Right lobe of liver (tissue), 6 donors: ENCODE results near the gene PEX3. TPM values are rescaled to one million over a fixed set of nuclear protein-coding genes. Genes with fewer than 3 reads are reported as not detected.
"Not testable (repeated sequence)": the region's sequence is repeated elsewhere in the genome, so short reads cannot be mapped to it uniquely, and the experiment has no call there.

Source experiments
- ATAC-seq, 4 donors: fragments of 200-7000 bp; cut with Tn5 transposase; one replicate each; pipeline ENCODE4 v1.9.1; 2020; ENCODE audit warnings: mild to moderate bottlenecking in 4 of 4, moderate library complexity in 4 of 4
- DNase-seq, 3 donors: peaks; one replicate each; pipeline ENCODE4 v3.0.0-alpha.2; 2020
- H3K27ac ChIP-seq, 3 donors: fragments of 200-600 bp; one replicate each; pipeline ENCODE4 v1.8.0; 2022
- H3K27me3 ChIP-seq, 2 donors: fragments of 200-600 bp; one replicate each; pipeline ENCODE4 v1.8.0; 2022
- H3K36me3 ChIP-seq, 4 donors: fragments of 200-600 bp; sonication (generic) in 1 of 4; one replicate each; pipeline versions ENCODE4 v1.5.1 to v1.8.0; 2017 to 2022; ENCODE audit warnings: control low read depth in 1 of 4
- H3K4me1 ChIP-seq, 4 donors: fragments of 200-600 bp; sonication (generic) in 1 of 4; one replicate each; pipeline versions ENCODE4 v1.5.1 to v1.8.0; 2017 to 2022; ENCODE audit warnings: control low read depth in 1 of 4
- H3K4me3 ChIP-seq, 3 donors: fragments of 200-600 bp; one replicate each; pipeline ENCODE4 v1.8.0; 2022
- H3K9me3 ChIP-seq, 4 donors: fragments of 200-600 bp; sonication (generic) in 1 of 4; one replicate each; pipeline versions ENCODE4 v1.5.1 to v1.8.0; 2017 to 2022; ENCODE audit warnings: control low read depth in 1 of 4
- POLR2A ChIP-seq: fragments of 450-650 bp; IDR thresholded peaks from one replicate; pipeline ENCODE4 v1.6.1; 2017; ENCODE audit warnings: antibody characterized with exemption, mild to moderate bottlenecking
- WGBS: methylation state at CpG from one replicate; pipeline ENCODE4 v1.1.6; 2018; ENCODE audit warnings: low coverage, low lambda C conversion rate; ENCODE audit not compliant: insufficient coverage; ENCODE audit errors: missing lambda C conversion rate; 5-methylcytosine and 5-hydroxymethylcytosine counted together
- intact Hi-C, 2 donors: fragments of 100-400 bp; cut with DNase I; formaldehyde crosslinking; loops; one replicate each; pipeline versions ENCODE4 v1.11.2 to v1.14.1; 2022
- total RNA-seq, 6 experiments: library from RNA; depleted of rRNA in 2 of 6; stranded (reverse); fragments of >200 nt in 2 of 6; fragmentation: NEBNext Ultra II Directional in 3 of 6; extraction: Animal tissue kit (Norgen Biotek cat#: 25700) in 3 of 6; gene quantifications; one replicate each; pipeline versions ENCODE4 v1.1.0 to v1.2.4, GENCODE V29; 2016 to 2023
- TF ChIP-seq, protein P1 (sequence below), 4 donors: fragments of 200-600 bp in 3 of 4; fragments of 450-650 bp in 1 of 4; IDR thresholded peaks; one replicate each; pipeline versions ENCODE4 v1.5.1 to v1.8.0; 2016 to 2022; ENCODE audit warnings: antibody characterized with exemption in 4 of 4, mild to moderate bottlenecking in 2 of 4
- donor health status: DM: no; HTN: yes; CAD: no.
- donor health status: DM: no; HTN: no; CAD: no.
- donor health status: DM: no; HTN: no; CAD: no.
- donor health status: DM: no; HTN: yes; CAD: no.
- donor health status: DM: no; HTN: yes; CAD: no.

Gene PEX3
- total RNA-seq, 6 experiments from 2014 or later = 16.0 to 23.6 (median 18.7) TPM

DNA sequence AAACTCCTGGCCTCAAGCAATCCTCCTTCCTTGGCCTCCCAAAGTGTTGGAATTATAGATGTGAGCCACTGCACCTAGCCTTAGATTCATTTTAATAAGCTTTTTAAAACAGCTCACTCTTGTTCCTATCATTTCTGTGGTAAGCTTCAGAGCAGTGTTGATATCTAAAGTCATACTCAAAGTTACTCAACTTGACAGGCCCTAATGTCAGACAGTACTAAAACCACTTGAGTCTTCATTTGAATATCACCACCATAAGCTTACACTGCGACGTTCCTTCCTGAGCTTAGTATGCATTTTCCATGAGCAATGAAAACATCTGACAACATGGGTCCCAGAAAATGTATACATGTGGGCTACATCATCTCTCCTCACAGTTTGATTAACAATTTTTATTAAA lies 54.9 kb downstream of the PEX3 start:
- peaks cover 0 to 36% (median 2%) of the 10 kb centered on the region in 4 donors for H3K36me3 ChIP-seq

DNA sequence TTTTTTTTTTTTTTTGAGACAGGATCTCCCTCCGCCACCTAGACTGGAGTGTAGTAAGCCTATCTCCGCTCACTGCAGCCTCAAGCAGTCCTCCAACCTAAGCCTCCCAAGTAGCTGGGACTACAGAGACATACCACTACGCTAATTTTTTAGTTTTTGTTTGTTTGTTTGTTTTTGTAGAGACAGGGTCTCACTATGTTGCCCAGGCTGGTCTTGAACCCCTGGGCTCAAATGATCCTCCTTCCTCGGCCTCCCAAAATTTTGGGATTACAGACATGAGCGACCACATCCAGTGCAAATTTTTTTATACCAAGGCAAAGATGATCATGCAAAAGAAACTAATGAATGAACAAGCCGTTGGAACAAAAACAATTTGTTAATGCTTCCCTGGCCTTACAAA lies 55.6 kb downstream of the PEX3 start:
- 96% methylated on average over 6 of the region's 6 CpGs for WGBS
- Histone ChIP-seq H3K4me1 (peaks cover 0 to 14% (median 3%) of the 10 kb centered on the region in 4 donors), H3K9me3 (no peaks in the 10 kb centered on the region), H3K27me3 (no peaks in the 10 kb centered on the region), H3K4me3 (no peak overlapping the region), H3K27ac (no peak overlapping the region), H3K36me3 (peaks cover 0 to 30% (median 2%) of the 10 kb centered on the region in 4 donors)
- ATAC-seq (no peak), DNase-seq (no peak)
- intact Hi-C loops = no loop called here
- TF ChIP-seq, protein P1, sequence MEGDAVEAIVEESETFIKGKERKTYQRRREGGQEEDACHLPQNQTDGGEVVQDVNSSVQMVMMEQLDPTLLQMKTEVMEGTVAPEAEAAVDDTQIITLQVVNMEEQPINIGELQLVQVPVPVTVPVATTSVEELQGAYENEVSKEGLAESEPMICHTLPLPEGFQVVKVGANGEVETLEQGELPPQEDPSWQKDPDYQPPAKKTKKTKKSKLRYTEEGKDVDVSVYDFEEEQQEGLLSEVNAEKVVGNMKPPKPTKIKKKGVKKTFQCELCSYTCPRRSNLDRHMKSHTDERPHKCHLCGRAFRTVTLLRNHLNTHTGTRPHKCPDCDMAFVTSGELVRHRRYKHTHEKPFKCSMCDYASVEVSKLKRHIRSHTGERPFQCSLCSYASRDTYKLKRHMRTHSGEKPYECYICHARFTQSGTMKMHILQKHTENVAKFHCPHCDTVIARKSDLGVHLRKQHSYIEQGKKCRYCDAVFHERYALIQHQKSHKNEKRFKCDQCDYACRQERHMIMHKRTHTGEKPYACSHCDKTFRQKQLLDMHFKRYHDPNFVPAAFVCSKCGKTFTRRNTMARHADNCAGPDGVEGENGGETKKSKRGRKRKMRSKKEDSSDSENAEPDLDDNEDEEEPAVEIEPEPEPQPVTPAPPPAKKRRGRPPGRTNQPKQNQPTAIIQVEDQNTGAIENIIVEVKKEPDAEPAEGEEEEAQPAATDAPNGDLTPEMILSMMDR (IDR thresholded peaks at IDR 0.05) = no peak
- no peak for TF ChIP-seq POLR2A

More for the DNA sequence above, 54.9 kb downstream of the PEX3 start:
- no peaks in the 10 kb centered on the region for H3K27me3 ChIP-seq
- TF ChIP-seq POLR2A = no peak
- TF ChIP-seq, protein P1 (IDR thresholded peaks at IDR 0.05) = no peak
- no peak overlapping the region for H3K27ac ChIP-seq
- no peak for DNase-seq
- no peak overlapping the region for H3K4me3 ChIP-seq
- H3K9me3 ChIP-seq = no peaks in the 10 kb centered on the region
- intact Hi-C loops = no loop called here
- peaks cover 0 to 9% (median 3%) of the 10 kb centered on the region in 4 donors for H3K4me1 ChIP-seq
- WGBS = 91% methylated on average over 2 of the region's 2 CpGs
- no peak for ATAC-seq

DNA sequence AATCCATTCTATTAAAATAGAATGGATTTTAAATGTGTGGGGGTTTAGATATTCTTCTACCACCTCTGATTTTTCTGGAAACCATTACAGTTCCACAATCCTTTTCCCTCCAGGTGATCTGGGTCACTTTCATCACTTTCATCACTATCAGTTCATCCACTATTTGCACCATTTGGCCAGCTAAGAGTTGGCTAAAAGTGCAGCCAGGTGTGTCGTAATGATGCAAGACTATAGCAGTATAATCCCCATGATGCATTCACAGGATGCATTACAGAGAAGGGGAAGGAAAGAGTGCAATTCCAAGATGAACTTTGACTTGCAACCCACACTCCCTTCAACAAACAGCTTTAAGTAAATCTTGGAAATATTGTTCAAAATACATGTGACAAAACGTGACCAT lies 56.0 kb downstream of the PEX3 start:
- Histone ChIP-seq H3K36me3 (peaks cover 0 to 27% (median 2%) of the 10 kb centered on the region in 4 donors), H3K9me3 (no peaks in the 10 kb centered on the region), H3K27ac (no peak overlapping the region), H3K4me1 (peaks cover 0 to 14% (median 3%) of the 10 kb centered on the region in 4 donors), H3K27me3 (no peaks in the 10 kb centered on the region), H3K4me3 (no peak overlapping the region)
- intact Hi-C loops = no loop called here
- DNase-seq (no peak), ATAC-seq (no peak)
- 65% methylated on average over 2 of the region's 2 CpGs for WGBS
- TF ChIP-seq, protein P1 (IDR thresholded peaks at IDR 0.05) = no peak
- TF ChIP-seq POLR2A = no peak

DNA sequence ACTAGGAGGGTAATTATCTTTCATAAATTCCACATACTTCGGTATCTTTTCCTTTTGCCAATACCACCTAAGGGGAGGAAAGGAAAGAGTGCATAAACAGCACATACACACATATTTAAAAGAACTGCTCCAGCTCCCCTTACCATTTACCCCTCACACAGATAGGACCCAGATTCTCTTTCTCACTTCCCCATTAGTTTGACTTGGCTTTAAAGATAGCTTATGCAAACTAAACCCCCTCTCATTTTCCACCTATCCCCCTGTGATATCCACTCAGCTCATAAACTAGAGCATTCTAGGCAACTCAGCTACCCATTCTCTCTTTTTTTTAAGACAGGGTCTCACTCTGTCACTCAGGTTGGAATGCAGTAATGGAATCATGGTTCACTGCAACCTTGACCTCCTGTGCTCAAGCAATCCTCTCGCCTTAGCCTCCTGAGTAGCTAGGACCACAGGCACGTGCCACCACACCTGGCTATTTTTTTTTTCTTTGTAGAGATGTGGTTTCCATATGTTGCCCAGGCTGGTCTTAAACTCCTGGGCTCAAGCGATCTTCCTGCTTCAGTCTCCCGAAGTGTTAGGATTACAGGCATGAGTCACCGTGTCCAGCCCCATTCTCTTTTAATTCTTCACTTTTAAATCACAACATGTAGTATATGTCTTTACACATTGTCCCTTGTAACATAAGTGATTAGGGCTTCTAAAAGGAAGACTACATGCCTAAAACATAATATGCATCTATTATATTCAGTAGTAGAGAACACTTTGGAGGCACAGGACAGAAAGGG lies 56.9 kb downstream of the PEX3 start:
- 98% methylated on average over 6 of the region's 6 CpGs for WGBS
- TF ChIP-seq POLR2A = no peak
- TF ChIP-seq, protein P1 (IDR thresholded peaks at IDR 0.05) = no peak
- H3K4me3 ChIP-seq = no peak overlapping the region
- peaks cover 0 to 18% (median 5%) of the 10 kb centered on the region in 4 donors for H3K4me1 ChIP-seq
- H3K27me3 ChIP-seq = no peaks in the 10 kb centered on the region
- H3K27ac ChIP-seq = no peak overlapping the region
- DNase-seq (no peak), ATAC-seq (no peak)
- intact Hi-C loops = no loop called here
- H3K36me3 ChIP-seq = peaks cover 0 to 23% (median 2%) of the 10 kb centered on the region in 4 donors
- no peaks in the 10 kb centered on the region for H3K9me3 ChIP-seq

DNA sequence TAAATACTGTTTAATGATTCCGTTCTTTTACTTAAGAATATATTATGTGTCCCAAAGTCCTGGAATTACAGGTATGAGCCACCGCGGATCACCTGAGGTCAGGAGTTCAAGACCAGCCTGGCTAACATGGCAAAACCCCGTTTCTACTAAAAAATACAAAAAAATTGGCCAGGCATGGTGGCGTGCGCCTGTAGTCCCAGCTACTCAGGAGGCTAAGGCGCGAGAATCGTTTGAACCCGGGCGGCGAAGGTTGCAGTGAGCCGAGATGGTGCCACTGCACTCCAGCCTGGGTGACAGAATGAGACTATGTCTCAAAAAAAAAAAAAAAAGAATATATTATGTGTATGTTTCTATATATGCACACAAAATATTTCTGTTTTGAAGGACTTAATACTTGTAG lies 59.7 kb downstream of the PEX3 start:
- 96% methylated on average over 5 of the region's 13 CpGs for WGBS
- Histone ChIP-seq H3K36me3 (peaks cover 0 to 14% (median 2%) of the 10 kb centered on the region in 4 donors), H3K4me1 (peaks cover 0 to 18% (median 5%) of the 10 kb centered on the region in 4 donors), H3K4me3 (peak overlapping the region in 1 of 3 donors; percentile 83), H3K27ac (peak overlapping the region in 1 of 3 donors; percentile 85)
- H3K27me3 ChIP-seq, H3K9me3 ChIP-seq, DNase-seq, intact Hi-C loops, ATAC-seq: not testable (repeated sequence)
